ENCODE results near the gene EXD2. TPM values are rescaled to one million over a fixed set of nuclear protein-coding genes. Genes with fewer than 3 reads are reported as not detected.

Gene EXD2
- total RNA-seq, 1 experiment from 2014 or later, result 22.5 TPM

DNA sequence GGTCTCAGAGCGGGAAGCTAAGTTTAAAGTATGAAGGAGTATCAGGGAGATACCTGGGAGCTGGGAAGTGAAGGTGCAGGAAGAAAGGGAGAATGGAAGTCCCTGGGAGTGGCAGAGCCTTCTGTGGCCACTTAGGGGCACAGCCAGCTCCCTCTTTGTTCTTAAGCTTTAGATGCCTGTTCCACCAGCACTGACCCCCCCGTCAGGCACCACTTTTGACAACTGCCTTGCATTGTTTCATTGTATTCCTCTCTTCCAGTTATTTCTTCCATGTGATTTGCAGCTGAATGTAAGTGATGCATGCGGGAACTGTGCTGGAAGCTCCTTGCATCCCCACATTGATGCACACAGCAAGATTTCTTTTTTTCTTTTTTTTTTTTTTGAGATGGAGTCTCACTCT lies 71.2 kb downstream of the EXD2 start:
- no peak overlapping the region for H3K4me3 ChIP-seq (ENCODE audit: low read depth, low read length)
- Mint-ChIP-seq H3K27ac (ENCODE audit: unreplicated experiment) (no peak overlapping the region), H3K27me3 (ENCODE audit: insufficient read depth, unreplicated experiment) (peaks cover 3% of the 10 kb centered on the region), H3K9me3 (ENCODE audit: unreplicated experiment) (no peaks in the 10 kb centered on the region), H3K4me3 (ENCODE audit: unreplicated experiment) (peak overlapping the region; percentile 83), H3K36me3 (ENCODE audit: insufficient read depth, unreplicated experiment) (peaks cover 5% of the 10 kb centered on the region), H3K4me1 (ENCODE audit: low read depth, unreplicated experiment) (peaks cover 11% of the 10 kb centered on the region)
- no peaks in the 10 kb centered on the region for H3K36me3 ChIP-seq (ENCODE audit: control insufficient read depth, insufficient read depth, low read length)
- ChIA-PET CTCF (interaction anchor here (0.6 to 4.2 kb wide), 9 partner anchors 10 to 213 kb away, joined by 3 to 68 read pairs (median 4); partner anchors contain the start of gene ERH), POLR2A (interaction anchor here (0.7 kb wide), 1 partner anchor 92 kb away, joined by 3 read pairs; no protein-coding TSS in a partner anchor)
- H3K9me3 ChIP-seq, result no peaks in the 10 kb centered on the region
- H3K27me3 ChIP-seq (replicated peaks; ENCODE audit: control insufficient read depth, insufficient read depth, low read length), result no peaks in the 10 kb centered on the region; the same call in 1 of the 2 replicates
- intact Hi-C loops (cut with micrococcal nuclease; ENCODE audit: unreplicated experiment), result loop anchor here (5.0 kb wide), 2 partner anchors 100 to 200 kb away; no protein-coding TSS in a partner anchor
- no peak for DNase-seq
- peaks cover 8% of the 10 kb centered on the region for H3K4me1 ChIP-seq
- TF ChIP-seq, protein P1, sequence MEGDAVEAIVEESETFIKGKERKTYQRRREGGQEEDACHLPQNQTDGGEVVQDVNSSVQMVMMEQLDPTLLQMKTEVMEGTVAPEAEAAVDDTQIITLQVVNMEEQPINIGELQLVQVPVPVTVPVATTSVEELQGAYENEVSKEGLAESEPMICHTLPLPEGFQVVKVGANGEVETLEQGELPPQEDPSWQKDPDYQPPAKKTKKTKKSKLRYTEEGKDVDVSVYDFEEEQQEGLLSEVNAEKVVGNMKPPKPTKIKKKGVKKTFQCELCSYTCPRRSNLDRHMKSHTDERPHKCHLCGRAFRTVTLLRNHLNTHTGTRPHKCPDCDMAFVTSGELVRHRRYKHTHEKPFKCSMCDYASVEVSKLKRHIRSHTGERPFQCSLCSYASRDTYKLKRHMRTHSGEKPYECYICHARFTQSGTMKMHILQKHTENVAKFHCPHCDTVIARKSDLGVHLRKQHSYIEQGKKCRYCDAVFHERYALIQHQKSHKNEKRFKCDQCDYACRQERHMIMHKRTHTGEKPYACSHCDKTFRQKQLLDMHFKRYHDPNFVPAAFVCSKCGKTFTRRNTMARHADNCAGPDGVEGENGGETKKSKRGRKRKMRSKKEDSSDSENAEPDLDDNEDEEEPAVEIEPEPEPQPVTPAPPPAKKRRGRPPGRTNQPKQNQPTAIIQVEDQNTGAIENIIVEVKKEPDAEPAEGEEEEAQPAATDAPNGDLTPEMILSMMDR (IDR thresholded peaks at IDR 0.05; ENCODE audit: insufficient read depth in 1 of 2, low read depth in 1 of 2, low read length in 1 of 2, severe bottlenecking in 1 of 2, unreplicated experiment in 1 of 2), result no peak
- no TSS peak for BruUV-seq (replicated peaks)

DNA sequence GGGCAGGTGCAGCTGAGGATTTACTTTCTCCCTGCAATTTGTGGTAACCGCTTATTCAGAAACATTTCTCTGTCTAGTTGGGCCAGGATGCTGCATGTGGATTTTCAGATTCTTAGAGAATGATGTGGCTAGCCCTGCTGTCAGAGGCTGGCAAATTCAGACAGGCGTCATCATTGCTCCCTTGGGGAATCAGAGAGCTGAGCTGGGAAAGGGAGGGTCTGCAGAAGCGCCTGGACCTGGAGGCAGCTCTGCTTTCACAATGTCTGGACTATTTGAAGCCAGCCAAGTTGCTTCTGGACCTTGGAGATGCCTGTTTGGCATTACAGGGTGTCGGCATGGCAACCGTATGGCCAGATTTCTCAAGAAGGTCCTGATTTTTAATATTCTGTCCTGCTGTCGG lies 72.1 kb downstream of the EXD2 start:
- H3K4me3 Mint-ChIP-seq (ENCODE audit: unreplicated experiment), result no peak overlapping the region
- H3K36me3 ChIP-seq (ENCODE audit: control insufficient read depth, insufficient read depth, low read length), result no peaks in the 10 kb centered on the region
- no TSS peak for BruUV-seq (replicated peaks)
- no peaks in the 10 kb centered on the region for H3K9me3 ChIP-seq
- H3K27me3 Mint-ChIP-seq (ENCODE audit: insufficient read depth, unreplicated experiment), result peaks cover 3% of the 10 kb centered on the region
- peaks cover 8% of the 10 kb centered on the region for H3K4me1 ChIP-seq
- H3K36me3 Mint-ChIP-seq (ENCODE audit: insufficient read depth, unreplicated experiment), result peaks cover 5% of the 10 kb centered on the region
- no peak overlapping the region for H3K27ac Mint-ChIP-seq (ENCODE audit: unreplicated experiment)
- H3K4me3 ChIP-seq (ENCODE audit: low read depth, low read length), result no peak overlapping the region
- TF ChIP-seq, protein P1 (IDR thresholded peaks at IDR 0.05; ENCODE audit: insufficient read depth in 1 of 2, low read depth in 1 of 2, low read length in 1 of 2, severe bottlenecking in 1 of 2, unreplicated experiment in 1 of 2), result no peak
- ChIA-PET POLR2A (no interaction called here), CTCF (interaction anchor here (0.6 to 0.8 kb wide), 2 partner anchors 24 to 93 kb away, joined by 4 to 7 read pairs; no protein-coding TSS in a partner anchor)
- no peaks in the 10 kb centered on the region for H3K27me3 ChIP-seq (replicated peaks; ENCODE audit: control insufficient read depth, insufficient read depth, low read length)
- H3K4me1 Mint-ChIP-seq (ENCODE audit: low read depth, unreplicated experiment), result peaks cover 11% of the 10 kb centered on the region
- no peaks in the 10 kb centered on the region for H3K9me3 Mint-ChIP-seq (ENCODE audit: unreplicated experiment)
- no peak for DNase-seq
- intact Hi-C loops (cut with micrococcal nuclease; ENCODE audit: unreplicated experiment), result loop anchor here (5.0 kb wide), 2 partner anchors 99 to 199 kb away; no protein-coding TSS in a partner anchor

DNA sequence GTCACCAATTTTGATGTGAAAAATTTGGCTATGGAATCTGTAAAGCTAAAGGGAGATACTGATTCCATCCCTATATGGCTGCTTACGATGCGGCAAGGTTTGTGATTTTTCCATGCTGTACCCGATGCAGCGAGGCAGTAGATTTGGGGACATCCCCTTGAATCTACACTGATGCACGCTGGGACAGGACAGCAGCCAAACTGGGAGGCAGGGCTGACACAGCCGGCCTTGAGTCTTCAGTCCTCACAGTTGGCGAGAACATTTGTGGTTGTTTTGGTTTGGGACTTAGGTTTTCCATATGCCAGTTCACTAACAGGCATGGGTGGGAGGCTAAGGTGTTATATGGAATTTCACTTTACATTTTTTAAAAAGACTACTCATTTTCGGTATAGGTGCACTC lies 72.5 kb downstream of the EXD2 start:
- POLR2A ChIA-PET, result no interaction called here
- intact Hi-C loops (cut with micrococcal nuclease; ENCODE audit: unreplicated experiment), result loop anchor here (5.0 kb wide), 2 partner anchors 99 to 199 kb away; no protein-coding TSS in a partner anchor
- Histone ChIP-seq H3K4me1 (peaks cover 8% of the 10 kb centered on the region), H3K9me3 (no peaks in the 10 kb centered on the region), H3K36me3 (ENCODE audit: control insufficient read depth, insufficient read depth, low read length) (no peaks in the 10 kb centered on the region), H3K27me3 (replicated peaks; ENCODE audit: control insufficient read depth, insufficient read depth, low read length) (no peaks in the 10 kb centered on the region), H3K4me3 (ENCODE audit: low read depth, low read length) (no peak overlapping the region)
- no TSS peak for BruUV-seq (replicated peaks)
- Mint-ChIP-seq H3K36me3 (ENCODE audit: insufficient read depth, unreplicated experiment) (peaks cover 5% of the 10 kb centered on the region), H3K4me3 (ENCODE audit: unreplicated experiment) (no peak overlapping the region), H3K27me3 (ENCODE audit: insufficient read depth, unreplicated experiment) (peaks cover 3% of the 10 kb centered on the region), H3K9me3 (ENCODE audit: unreplicated experiment) (no peaks in the 10 kb centered on the region), H3K4me1 (ENCODE audit: low read depth, unreplicated experiment) (peaks cover 11% of the 10 kb centered on the region), H3K27ac (ENCODE audit: unreplicated experiment) (no peak overlapping the region)
- CTCF ChIA-PET, result interaction anchor here (0.8 kb wide), 1 partner anchor 24 kb away, joined by 4 read pairs; no protein-coding TSS in a partner anchor
- no peak for DNase-seq
- TF ChIP-seq, protein P1 (IDR thresholded peaks at IDR 0.05; ENCODE audit: insufficient read depth in 1 of 2, low read depth in 1 of 2, low read length in 1 of 2, severe bottlenecking in 1 of 2, unreplicated experiment in 1 of 2), result no peak
